GM18907 (cell line): ENCODE results near the gene AK8.

ENCODE experiments used
- ATAC-seq: cut with Tn5 transposase; IDR thresholded peaks from one replicate; pipeline ENCODE4 v1.9.1; 2021; ENCODE audit warnings: mild to moderate bottlenecking, moderate library complexity; ENCODE audit not compliant: unreplicated experiment

Gene AK8

GRCh38 chr9:132826621-132827365 is 51.3 kb downstream of the AK8 start:
- ATAC-seq: no peak

- ATAC-seq: no peak
Observed at GRCh38 chr9:132826131-132826530, 52.0 kb downstream of the AK8 start.

- ATAC-seq: no peak
Observed at GRCh38 chr9:132825430-132825829, 52.7 kb downstream of the AK8 start.

GRCh38 chr9:132824951-132825350 is 53.1 kb downstream of the AK8 start:
- no peak for ATAC-seq

- ATAC-seq: no peak
Observed at GRCh38 chr9:132824151-132824550, 53.9 kb downstream of the AK8 start.

- no peak for ATAC-seq
Observed at GRCh38 chr9:132823370-132824145, 54.5 kb downstream of the AK8 start.

- no peak for ATAC-seq
Observed at GRCh38 chr9:132820169-132820944, 57.7 kb downstream of the AK8 start.

GRCh38 chr9:132818588-132818987 is 59.5 kb downstream of the AK8 start:
- no peak for ATAC-seq

GRCh38 chr9:132814937-132815336 is 63.1 kb downstream of the AK8 start:
- no peak for ATAC-seq

- no peak for ATAC-seq
Observed at GRCh38 chr9:132813115-132813771, 64.8 kb downstream of the AK8 start.

GRCh38 chr9:132811985-132812384 is 66.1 kb downstream of the AK8 start:
- ATAC-seq: no peak

GRCh38 chr9:132810314-132810713 is 67.8 kb downstream of the AK8 start:
- ATAC-seq: no peak

- no peak for ATAC-seq
Observed at GRCh38 chr9:132809677-132810271, 68.3 kb downstream of the AK8 start.

- ATAC-seq: no peak
Observed at GRCh38 chr9:132808645-132809044, 69.4 kb downstream of the AK8 start.

GRCh38 chr9:132806723-132807421 is 71.2 kb downstream of the AK8 start:
- ATAC-seq: no peak

- ATAC-seq: no peak
Observed at GRCh38 chr9:132806306-132806705, 71.8 kb downstream of the AK8 start.

- ATAC-seq: no peak
Observed at GRCh38 chr9:132804576-132805295, 73.3 kb downstream of the AK8 start.

GRCh38 chr9:132802121-132802795 is 75.8 kb downstream of the AK8 start:
- no peak for ATAC-seq

- no peak for ATAC-seq
Observed at GRCh38 chr9:132801659-132802058, 76.4 kb downstream of the AK8 start.
